Neural progenitor cell (in vitro differentiated cells): Measurements from ENCODE around the gene CENPP. TPM values are rescaled to one million over a fixed set of nuclear protein-coding genes. Genes with fewer than 3 reads are reported as not detected.

ENCODE experiments used
- DNase-seq: peaks from one replicate; pipeline ENCODE4 v3.0.0-alpha.2; 2016; ENCODE audit warnings: low spot score
- H2AFZ ChIP-seq: fragments of 200-600 bp; sonication (generic); replicated peaks from 2 replicates; pipeline ENCODE4 v1.6.1; 2016; ENCODE audit warnings: antibody characterized with exemption
- H3F3A ChIP-seq: fragments of 200-600 bp; sonication (generic); 2 replicates; pipeline ENCODE4 v1.6.1; 2016; ENCODE audit warnings: antibody characterized with exemption, low read depth
- H3K27ac ChIP-seq: fragments of 200-600 bp; sonication (generic); 2 replicates; pipeline ENCODE4 v1.5.1; 2016; ENCODE audit warnings: mild to moderate bottlenecking
- H3K27me3 ChIP-seq: fragments of 200-600 bp; sonication (generic); 2 replicates; pipeline ENCODE4 v1.6.1; 2016; ENCODE audit warnings: mild to moderate bottlenecking, moderate library complexity
- H3K36me3 ChIP-seq: fragments of 200-600 bp; sonication (generic); 2 replicates; pipeline ENCODE4 v1.5.1; 2016
- H3K4me1 ChIP-seq: fragments of 200-600 bp; sonication (generic); 2 replicates; pipeline ENCODE4 v1.6.1; 2016; ENCODE audit warnings: mixed run types
- H3K4me2 ChIP-seq: fragments of 200-600 bp; sonication (generic); 2 replicates; pipeline ENCODE4 v1.6.1; 2016
- H3K4me3 ChIP-seq: fragments of 200-600 bp; sonication (generic); 2 replicates; pipeline ENCODE4 v1.5.1; 2016
- H3K79me2 ChIP-seq: fragments of 200-600 bp; sonication (generic); 2 replicates; pipeline ENCODE4 v1.6.1; 2016; ENCODE audit warnings: low read depth
- H3K9ac ChIP-seq: fragments of 200-600 bp; sonication (generic); 2 replicates; pipeline ENCODE4 v1.6.1; 2016
- H3K9me3 ChIP-seq: fragments of 200-600 bp; sonication (generic); 2 replicates; pipeline ENCODE4 v1.5.1; 2016; ENCODE audit warnings: low read depth
- H4K20me1 ChIP-seq: fragments of 200-600 bp; sonication (generic); 2 replicates; pipeline ENCODE4 v1.6.1; 2016; ENCODE audit warnings: low read depth
- H3K27ac Mint-ChIP-seq: 3 replicates; pipeline ENCODE4 v1.8.0; 2021; ENCODE audit warnings: mixed read lengths
- H3K27me3 Mint-ChIP-seq: 2 replicates; pipeline ENCODE4 v1.8.0; 2022; ENCODE audit warnings: low read depth, mild to moderate bottlenecking, inconsistent platforms, moderate library complexity, mixed read lengths; ENCODE audit not compliant: insufficient read depth
- H3K36me3 Mint-ChIP-seq: 3 replicates; pipeline ENCODE4 v1.8.0; 2021; ENCODE audit warnings: mixed read lengths
- H3K4me1 Mint-ChIP-seq: 3 replicates; pipeline ENCODE4 v1.8.0; 2021; ENCODE audit warnings: mixed read lengths
- H3K4me3 Mint-ChIP-seq: 3 replicates; pipeline ENCODE4 v1.8.0; 2021; ENCODE audit warnings: mild to moderate bottlenecking, moderate library complexity, mixed read lengths
- H3K9me3 Mint-ChIP-seq: 3 replicates; pipeline ENCODE4 v1.8.0; 2020; ENCODE audit warnings: mixed read lengths
- CTCF ChIP-seq: fragments of 200-600 bp; sonication (generic); IDR thresholded peaks from 2 replicates; pipeline ENCODE4 v1.5.1; 2017; ENCODE audit warnings: antibody characterized with exemption, mild to moderate bottlenecking
- EZH2 ChIP-seq: fragments of 200-600 bp; sonication (generic); IDR thresholded peaks from 2 replicates; pipeline ENCODE4 v1.6.1; 2017; ENCODE audit warnings: antibody characterized with exemption, mild to moderate bottlenecking, moderate library complexity
- EZH2phosphoT487 ChIP-seq: fragments of 200-600 bp; sonication (generic); IDR thresholded peaks from 2 replicates; pipeline ENCODE4 v1.6.1; 2017; ENCODE audit warnings: antibody characterized with exemption
- total RNA-seq: library from RNA; depleted of rRNA; stranded (reverse); fragments of >200 nt; gene quantifications from 2 replicates; pipeline ENCODE4 v1.2.3, GENCODE V29; 2015; ENCODE audit warnings: low replicate concordance

The CENPP gene
- total RNA-seq, 1 donor from 2014 or later = 10.7 TPM

DNA sequence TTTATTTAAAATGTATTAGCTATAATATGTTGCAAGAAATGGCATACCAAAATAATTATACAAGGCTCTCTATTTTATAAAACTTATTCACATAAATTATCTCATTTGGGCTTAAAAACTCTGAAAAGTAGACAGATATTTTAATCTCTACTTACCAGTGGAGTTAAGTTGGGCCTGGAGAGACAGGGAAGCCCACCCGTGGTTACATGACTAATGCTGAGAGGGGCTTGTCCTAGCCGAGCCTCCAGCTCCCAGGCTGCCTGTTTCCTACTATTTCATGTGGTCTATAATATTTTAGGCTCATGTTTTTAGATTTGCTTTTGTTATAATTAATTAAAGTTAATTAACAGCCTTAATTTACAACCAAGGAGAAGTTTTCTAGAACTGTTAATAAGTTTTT lies 177.4 kb downstream of the CENPP start:
- Histone ChIP-seq H4K20me1 (no peaks in the 10 kb centered on the region), H2AFZ (no peak overlapping the region), H3K4me1 (peaks cover 9% of the 10 kb centered on the region), H3K79me2 (no peaks in the 10 kb centered on the region), H3K9me3 (no peaks in the 10 kb centered on the region), H3K27ac (no peak overlapping the region), H3K4me3 (no peak overlapping the region), H3K36me3 (no peaks in the 10 kb centered on the region), H3K4me2 (no peak overlapping the region), H3F3A (no peaks in the 10 kb centered on the region), H3K27me3 (no peaks in the 10 kb centered on the region), H3K9ac (no peak overlapping the region)
- no peak for DNase-seq
- Mint-ChIP-seq H3K4me3 (no peak overlapping the region), H3K27ac (no peak overlapping the region), H3K27me3 (peaks cover 2% of the 10 kb centered on the region), H3K36me3 (no peaks in the 10 kb centered on the region), H3K9me3 (no peaks in the 10 kb centered on the region), H3K4me1 (no peaks in the 10 kb centered on the region)
- no peak for TF ChIP-seq CTCF
- TF ChIP-seq EZH2 = no peak
- no peak for TF ChIP-seq EZH2phosphoT487

GRCh38 chr9:92504881-92505280 lies 179.1 kb downstream of the CENPP start:
- no peak overlapping the region for H3K27ac Mint-ChIP-seq
- H3K9ac ChIP-seq = no peak overlapping the region
- H3K27ac ChIP-seq = no peak overlapping the region
- H3K27me3 ChIP-seq = no peaks in the 10 kb centered on the region
- H3K9me3 Mint-ChIP-seq = no peaks in the 10 kb centered on the region
- H3K27me3 Mint-ChIP-seq = peaks cover 2% of the 10 kb centered on the region
- no peaks in the 10 kb centered on the region for H4K20me1 ChIP-seq
- no peak overlapping the region for H3K4me3 Mint-ChIP-seq
- H3K36me3 Mint-ChIP-seq = no peaks in the 10 kb centered on the region
- no peaks in the 10 kb centered on the region for H3K9me3 ChIP-seq
- H3F3A ChIP-seq = no peaks in the 10 kb centered on the region
- H3K4me1 ChIP-seq = no peaks in the 10 kb centered on the region
- no peak overlapping the region for H2AFZ ChIP-seq
- no peaks in the 10 kb centered on the region for H3K4me1 Mint-ChIP-seq
- DNase-seq = no peak
- TF ChIP-seq EZH2phosphoT487 (no peak), EZH2 (no peak), CTCF (no peak)
- no peak overlapping the region for H3K4me2 ChIP-seq
- no peak overlapping the region for H3K4me3 ChIP-seq
- H3K79me2 ChIP-seq = no peaks in the 10 kb centered on the region
- no peaks in the 10 kb centered on the region for H3K36me3 ChIP-seq

DNA sequence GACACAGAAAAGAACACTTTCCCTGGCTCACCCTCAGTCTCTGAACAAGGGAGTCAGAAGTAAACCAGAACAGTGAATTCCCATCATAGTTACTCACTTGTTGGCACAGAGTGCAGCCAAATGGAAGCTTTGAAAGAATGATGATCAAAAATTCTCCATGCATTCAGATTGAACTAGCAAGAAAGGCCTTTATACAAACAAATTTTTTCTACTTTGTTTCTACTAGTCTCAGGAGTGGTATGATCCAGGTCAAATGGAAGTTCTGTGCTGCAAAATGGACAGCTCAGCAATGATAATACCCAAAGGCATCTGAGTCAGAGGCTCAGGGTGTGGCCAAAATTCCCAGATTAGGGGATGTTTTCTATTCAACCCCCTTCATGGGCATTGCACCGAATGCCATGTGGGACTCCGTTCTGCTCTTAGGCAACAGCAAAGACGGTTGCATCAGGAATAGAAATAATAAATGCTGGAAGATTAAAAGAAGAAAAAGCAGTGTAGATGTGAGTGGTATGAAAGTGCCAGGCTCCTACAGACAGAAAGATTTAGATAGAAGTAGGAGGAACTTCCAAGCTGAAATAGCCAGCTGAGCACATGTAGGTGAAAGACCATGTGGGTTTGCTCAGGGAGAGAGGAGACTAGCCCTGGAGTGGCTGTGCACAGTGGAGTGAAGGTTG lies 180.6 kb downstream of the CENPP start:
- no peak overlapping the region for H3K4me2 ChIP-seq
- H2AFZ ChIP-seq = no peak overlapping the region
- no peaks in the 10 kb centered on the region for H3K4me1 Mint-ChIP-seq
- no peaks in the 10 kb centered on the region for H3K36me3 ChIP-seq
- H3K4me3 ChIP-seq = no peak overlapping the region
- no peaks in the 10 kb centered on the region for H3K9me3 ChIP-seq
- TF ChIP-seq EZH2phosphoT487 (no peak), EZH2 (no peak), CTCF (no peak)
- no peak overlapping the region for H3K4me3 Mint-ChIP-seq
- DNase-seq = no peak
- no peak overlapping the region for H3K27ac ChIP-seq
- H3K9ac ChIP-seq = no peak overlapping the region
- no peaks in the 10 kb centered on the region for H3K4me1 ChIP-seq
- no peak overlapping the region for H3K27ac Mint-ChIP-seq
- no peaks in the 10 kb centered on the region for H3F3A ChIP-seq
- H3K27me3 ChIP-seq = no peaks in the 10 kb centered on the region
- H3K36me3 Mint-ChIP-seq = no peaks in the 10 kb centered on the region
- no peaks in the 10 kb centered on the region for H3K79me2 ChIP-seq
- H3K9me3 Mint-ChIP-seq = no peaks in the 10 kb centered on the region
- H3K27me3 Mint-ChIP-seq = peaks cover 2% of the 10 kb centered on the region
- H4K20me1 ChIP-seq = no peaks in the 10 kb centered on the region
